A549 treated with Mapracorat at 1 μM for 4 hours (cell line): Measurements from ENCODE around the gene STX11. TPM values are rescaled to one million over a fixed set of nuclear protein-coding genes. Genes with fewer than 3 reads are reported as not detected.

ENCODE experiments used
- total RNA-seq: library from RNA; stranded (reverse); fragments of 200-300 nt; extraction: Qiagen RNA extraction; gene quantifications from 5 replicates; pipeline ENCODE4 v1.2.3, GENCODE V29; 2022

STX11 gene
- total RNA-seq: 2.2 to 2.9 TPM (median 2.5 TPM) in 5 replicates

DNA sequence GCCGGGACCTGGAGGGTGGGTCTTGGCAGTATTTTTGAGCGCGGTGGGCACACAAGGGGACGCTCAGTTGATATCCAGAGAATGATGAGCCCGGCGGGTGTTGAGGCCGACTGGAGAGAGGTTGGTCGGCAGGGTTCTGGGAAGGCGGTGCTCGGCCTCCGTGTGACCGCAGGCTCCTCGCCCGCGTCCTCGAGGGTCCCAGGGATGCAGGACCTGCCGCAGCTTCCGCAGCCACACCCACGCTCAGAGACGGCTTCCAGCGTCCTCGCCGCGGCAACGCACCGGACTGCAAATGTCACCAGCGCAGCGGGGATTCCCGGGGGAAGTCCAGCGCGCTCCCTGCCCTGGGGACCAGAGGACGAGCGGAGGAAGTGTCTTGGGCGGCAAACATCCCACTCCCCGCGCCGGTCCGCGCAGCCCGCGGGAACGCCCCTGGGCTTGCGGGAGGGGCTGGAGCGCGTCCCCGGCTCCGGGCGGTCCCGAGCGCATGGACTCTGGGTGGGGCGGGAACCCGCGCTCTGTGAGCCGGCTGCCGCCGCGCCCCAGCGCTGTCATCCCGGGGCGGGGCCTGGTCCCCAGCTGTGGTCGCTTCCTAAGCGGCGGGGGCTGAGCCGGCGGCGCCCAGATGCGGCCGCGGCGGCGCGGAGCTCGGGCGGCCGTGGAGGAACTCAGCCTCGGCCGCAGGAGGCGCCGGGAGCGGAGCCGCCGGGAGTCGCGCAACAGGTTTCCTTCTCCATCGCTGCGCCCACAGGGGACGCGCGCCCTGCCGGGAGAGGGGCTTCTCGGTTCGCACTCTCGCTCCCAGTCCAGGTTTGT is at the start of gene STX11:
Gene STX11, plus strand, starts transcription at position 624 of the 816 bp plus-strand sequence. CDS start 36,111 bp downstream, outside the sequence.

Other genes with a start within 250 kb of the STX11 start
- 5.9 to 8.7 TPM (median 8.1 TPM) in 5 replicates for gene PLAGL1, start 142.3 kb upstream of the STX11 start, total RNA-seq
- gene SF3B5, start 54.9 kb upstream of the STX11 start, total RNA-seq: 198 to 229 TPM (median 214 TPM) in 5 replicates
- gene UTRN, start 134.8 kb downstream of the STX11 start, total RNA-seq: 6.5 to 10.8 TPM (median 6.9 TPM) in 5 replicates